Mucosa of descending colon (tissue), 3 donors: ENCODE results near the gene KHDC4. TPM values are rescaled to one million over a fixed set of nuclear protein-coding genes. Genes with fewer than 3 reads are reported as not detected.

Experiments
- ATAC-seq: fragments of 200-7000 bp; cut with Tn5 transposase; one replicate; pipeline ENCODE4 v1.9.1; 2020; ENCODE audit warnings: mild to moderate bottlenecking, moderate library complexity
- DNase-seq, 3 donors: peaks; one replicate each; pipeline ENCODE4 v3.0.0-alpha.2; 2020
- H3K36me3 ChIP-seq: fragments of 200-600 bp; one replicate; pipeline ENCODE4 v1.8.0; 2021; ENCODE audit warnings: low read depth, mild to moderate bottlenecking
- H3K4me1 ChIP-seq: fragments of 200-600 bp; one replicate; pipeline ENCODE4 v1.8.0; 2021; ENCODE audit warnings: low read depth, mild to moderate bottlenecking
- H3K4me3 ChIP-seq: fragments of 200-600 bp; one replicate; pipeline ENCODE4 v1.8.0; 2021; ENCODE audit warnings: mild to moderate bottlenecking
- H3K9me3 ChIP-seq: fragments of 200-600 bp; one replicate; pipeline ENCODE4 v1.8.0; 2021; ENCODE audit warnings: mild to moderate bottlenecking
- intact Hi-C, 2 donors: fragments of 100-400 bp; cut with DNase I in 1 of 2; cut with micrococcal nuclease in 1 of 2; formaldehyde crosslinking; loops; one replicate each; pipeline versions ENCODE4 v1.11.0 to v1.11.1; 2022; cut with DNase I, micrococcal nuclease
- total RNA-seq, 3 donors: library from RNA; stranded (reverse); fragmentation: NEBNext Ultra II Directional in 2 of 3; extraction: Animal tissue kit (Norgen Biotek cat#: 25700) in 2 of 3; gene quantifications; one replicate each; pipeline versions ENCODE4 v1.2.1 to v1.2.4, GENCODE V29; 2021 to 2023
- TF ChIP-seq, protein P1 (sequence below): fragments of 200-600 bp; IDR thresholded peaks from one replicate; pipeline ENCODE4 v1.8.0; 2022; ENCODE audit warnings: antibody characterized with exemption, mild to moderate bottlenecking
- donor health status: DM: no; HTN: no; CAD: no; lungs with moderate emphysema.
- donor health status: DM: no; HTN: no; CAD: no.
- donor health status: DM: no; HTN: yes; CAD: no.

Gene KHDC4
- total RNA-seq, 3 donors from 2014 or later, result 52.9 to 59.5 (median 58.6) TPM

GRCh38 chr1:155960081-155960745 is 26.0 kb upstream of the KHDC4 start:
- Histone ChIP-seq H3K4me3 (no peak overlapping the region), H3K9me3 (no peaks in the 10 kb centered on the region), H3K36me3 (peaks cover 11% of the 10 kb centered on the region), H3K4me1 (peaks cover 4% of the 10 kb centered on the region)
- TF ChIP-seq, protein P1, sequence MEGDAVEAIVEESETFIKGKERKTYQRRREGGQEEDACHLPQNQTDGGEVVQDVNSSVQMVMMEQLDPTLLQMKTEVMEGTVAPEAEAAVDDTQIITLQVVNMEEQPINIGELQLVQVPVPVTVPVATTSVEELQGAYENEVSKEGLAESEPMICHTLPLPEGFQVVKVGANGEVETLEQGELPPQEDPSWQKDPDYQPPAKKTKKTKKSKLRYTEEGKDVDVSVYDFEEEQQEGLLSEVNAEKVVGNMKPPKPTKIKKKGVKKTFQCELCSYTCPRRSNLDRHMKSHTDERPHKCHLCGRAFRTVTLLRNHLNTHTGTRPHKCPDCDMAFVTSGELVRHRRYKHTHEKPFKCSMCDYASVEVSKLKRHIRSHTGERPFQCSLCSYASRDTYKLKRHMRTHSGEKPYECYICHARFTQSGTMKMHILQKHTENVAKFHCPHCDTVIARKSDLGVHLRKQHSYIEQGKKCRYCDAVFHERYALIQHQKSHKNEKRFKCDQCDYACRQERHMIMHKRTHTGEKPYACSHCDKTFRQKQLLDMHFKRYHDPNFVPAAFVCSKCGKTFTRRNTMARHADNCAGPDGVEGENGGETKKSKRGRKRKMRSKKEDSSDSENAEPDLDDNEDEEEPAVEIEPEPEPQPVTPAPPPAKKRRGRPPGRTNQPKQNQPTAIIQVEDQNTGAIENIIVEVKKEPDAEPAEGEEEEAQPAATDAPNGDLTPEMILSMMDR, result no peak
- intact Hi-C loops, result no loop called here
- no peak for DNase-seq
- ATAC-seq, result no peak

GRCh38 chr1:155957411-155957915 is 23.2 kb upstream of the KHDC4 start:
- Histone ChIP-seq H3K9me3 (no peaks in the 10 kb centered on the region), H3K4me3 (no peak overlapping the region), H3K4me1 (peaks cover 1% of the 10 kb centered on the region), H3K36me3 (peaks cover 23% of the 10 kb centered on the region)
- ATAC-seq (no peak), DNase-seq (no peak)
- TF ChIP-seq, protein P1, result no peak
- intact Hi-C loops, result no loop called here

DNA sequence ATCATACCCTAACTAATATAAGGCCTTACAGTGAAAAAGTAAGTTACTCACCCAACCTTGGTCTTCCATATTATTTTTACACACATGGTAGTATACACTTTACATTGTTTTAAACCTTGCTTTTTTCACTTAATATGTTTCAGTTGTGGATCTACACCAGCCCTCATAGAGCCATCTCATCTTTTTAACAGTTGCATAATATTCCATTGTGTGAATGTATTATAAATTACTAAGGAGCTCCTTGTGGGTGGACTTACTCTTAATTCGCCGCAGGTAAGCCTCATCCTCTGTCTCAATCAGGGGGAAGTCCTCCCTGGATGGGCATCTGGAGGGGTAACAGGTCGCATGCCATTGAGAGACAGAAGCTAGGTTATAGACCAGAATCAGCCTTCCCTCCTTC is 20.4 kb upstream of the KHDC4 start:
- H3K4me3 ChIP-seq, result no peak overlapping the region
- no peaks in the 10 kb centered on the region for H3K9me3 ChIP-seq
- TF ChIP-seq, protein P1, result no peak
- H3K36me3 ChIP-seq, result peaks cover 39% of the 10 kb centered on the region
- DNase-seq (no peak), ATAC-seq (no peak)
- intact Hi-C loops, result no loop called here
- no peaks in the 10 kb centered on the region for H3K4me1 ChIP-seq

DNA sequence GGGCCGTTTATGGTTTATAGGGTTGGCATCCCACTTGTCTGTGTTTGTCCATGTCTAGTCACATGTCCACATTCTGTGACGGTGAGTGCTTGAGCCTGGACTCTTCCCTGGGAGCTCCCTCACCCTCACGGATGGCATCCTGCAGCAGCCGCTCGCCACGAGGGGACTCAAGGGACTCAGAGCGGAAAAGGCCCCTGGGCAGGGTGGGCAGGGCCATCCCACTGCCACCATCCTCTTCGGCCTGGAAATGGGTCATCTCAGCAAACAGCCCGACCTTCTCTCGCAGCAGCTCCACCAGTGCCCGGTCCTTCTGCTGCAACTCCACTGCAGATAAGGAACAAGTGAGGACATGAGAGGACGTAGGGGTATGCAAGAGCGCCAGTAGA is 18.3 kb upstream of the KHDC4 start:
- Histone ChIP-seq H3K4me3 (no peak overlapping the region), H3K9me3 (no peaks in the 10 kb centered on the region), H3K4me1 (no peaks in the 10 kb centered on the region), H3K36me3 (peaks cover 46% of the 10 kb centered on the region)
- TF ChIP-seq, protein P1, result no peak
- ATAC-seq (no peak), DNase-seq (no peak)
- intact Hi-C loops, result no loop called here

GRCh38 chr1:155951753-155952504 is 17.7 kb upstream of the KHDC4 start:
- no peaks in the 10 kb centered on the region for H3K4me1 ChIP-seq
- TF ChIP-seq, protein P1, result no peak
- no peaks in the 10 kb centered on the region for H3K9me3 ChIP-seq
- no peak overlapping the region for H3K4me3 ChIP-seq
- ATAC-seq (no peak), DNase-seq (no peak)
- peaks cover 46% of the 10 kb centered on the region for H3K36me3 ChIP-seq
- intact Hi-C loops, result no loop called here
